Neural progenitor cell (in vitro differentiated cells): ENCODE measurements around the gene ITGA11. TPM values are rescaled to one million over a fixed set of nuclear protein-coding genes. Genes with fewer than 3 reads are reported as not detected.

Experiments
- DNase-seq: peaks from one replicate; pipeline ENCODE4 v3.0.0-alpha.2; 2016; ENCODE audit warnings: low spot score
- H2AFZ ChIP-seq: fragments of 200-600 bp; sonication (generic); replicated peaks from 2 replicates; pipeline ENCODE4 v1.6.1; 2016; ENCODE audit warnings: antibody characterized with exemption
- H3F3A ChIP-seq: fragments of 200-600 bp; sonication (generic); 2 replicates; pipeline ENCODE4 v1.6.1; 2016; ENCODE audit warnings: antibody characterized with exemption, low read depth
- H3K27ac ChIP-seq: fragments of 200-600 bp; sonication (generic); 2 replicates; pipeline ENCODE4 v1.5.1; 2016; ENCODE audit warnings: mild to moderate bottlenecking
- H3K27me3 ChIP-seq: fragments of 200-600 bp; sonication (generic); 2 replicates; pipeline ENCODE4 v1.6.1; 2016; ENCODE audit warnings: mild to moderate bottlenecking, moderate library complexity
- H3K36me3 ChIP-seq: fragments of 200-600 bp; sonication (generic); 2 replicates; pipeline ENCODE4 v1.5.1; 2016
- H3K4me1 ChIP-seq: fragments of 200-600 bp; sonication (generic); 2 replicates; pipeline ENCODE4 v1.6.1; 2016; ENCODE audit warnings: mixed run types
- H3K4me2 ChIP-seq: fragments of 200-600 bp; sonication (generic); 2 replicates; pipeline ENCODE4 v1.6.1; 2016
- H3K4me3 ChIP-seq: fragments of 200-600 bp; sonication (generic); 2 replicates; pipeline ENCODE4 v1.5.1; 2016
- H3K79me2 ChIP-seq: fragments of 200-600 bp; sonication (generic); 2 replicates; pipeline ENCODE4 v1.6.1; 2016; ENCODE audit warnings: low read depth
- H3K9ac ChIP-seq: fragments of 200-600 bp; sonication (generic); 2 replicates; pipeline ENCODE4 v1.6.1; 2016
- H3K9me3 ChIP-seq: fragments of 200-600 bp; sonication (generic); 2 replicates; pipeline ENCODE4 v1.5.1; 2016; ENCODE audit warnings: low read depth
- H4K20me1 ChIP-seq: fragments of 200-600 bp; sonication (generic); 2 replicates; pipeline ENCODE4 v1.6.1; 2016; ENCODE audit warnings: low read depth
- H3K27ac Mint-ChIP-seq: 3 replicates; pipeline ENCODE4 v1.8.0; 2021; ENCODE audit warnings: mixed read lengths
- H3K27me3 Mint-ChIP-seq: 2 replicates; pipeline ENCODE4 v1.8.0; 2022; ENCODE audit warnings: low read depth, mild to moderate bottlenecking, inconsistent platforms, moderate library complexity, mixed read lengths; ENCODE audit not compliant: insufficient read depth
- H3K36me3 Mint-ChIP-seq: 3 replicates; pipeline ENCODE4 v1.8.0; 2021; ENCODE audit warnings: mixed read lengths
- H3K4me1 Mint-ChIP-seq: 3 replicates; pipeline ENCODE4 v1.8.0; 2021; ENCODE audit warnings: mixed read lengths
- H3K4me3 Mint-ChIP-seq: 3 replicates; pipeline ENCODE4 v1.8.0; 2021; ENCODE audit warnings: mild to moderate bottlenecking, moderate library complexity, mixed read lengths
- H3K9me3 Mint-ChIP-seq: 3 replicates; pipeline ENCODE4 v1.8.0; 2020; ENCODE audit warnings: mixed read lengths
- EZH2 ChIP-seq: fragments of 200-600 bp; sonication (generic); IDR thresholded peaks from 2 replicates; pipeline ENCODE4 v1.6.1; 2017; ENCODE audit warnings: antibody characterized with exemption, mild to moderate bottlenecking, moderate library complexity
- EZH2phosphoT487 ChIP-seq: fragments of 200-600 bp; sonication (generic); IDR thresholded peaks from 2 replicates; pipeline ENCODE4 v1.6.1; 2017; ENCODE audit warnings: antibody characterized with exemption
- total RNA-seq: library from RNA; depleted of rRNA; stranded (reverse); fragments of >200 nt; gene quantifications from 2 replicates; pipeline ENCODE4 v1.2.3, GENCODE V29; 2015; ENCODE audit warnings: low replicate concordance
- TF ChIP-seq, protein P1 (sequence below): fragments of 200-600 bp; sonication (generic); IDR thresholded peaks from 2 replicates; pipeline ENCODE4 v1.5.1; 2017; ENCODE audit warnings: antibody characterized with exemption, mild to moderate bottlenecking

ITGA11 gene
- total RNA-seq, 1 donor from 2014 or later: not detected

DNA sequence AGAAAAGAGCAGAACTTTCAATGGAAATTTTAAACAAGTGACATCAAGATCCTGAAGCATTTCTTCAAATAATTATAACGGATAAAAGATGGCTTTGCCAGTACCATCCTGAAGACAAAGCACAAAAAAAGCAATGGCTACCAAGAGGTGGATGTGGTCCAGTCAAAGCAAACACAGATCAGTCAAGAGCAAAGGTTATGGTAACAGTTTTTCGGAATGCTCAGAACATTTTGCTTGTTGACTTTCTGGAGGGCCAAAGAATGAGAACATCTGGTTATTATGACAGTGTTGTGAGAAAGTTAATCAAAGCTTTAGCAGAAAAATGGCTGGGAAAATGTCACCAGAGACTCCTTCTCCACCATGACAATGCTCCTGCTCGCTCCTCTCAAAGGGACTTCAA is 122.9 kb downstream of the ITGA11 start:
- Histone ChIP-seq H3K79me2 (no peaks in the 10 kb centered on the region), H3K4me2 (no peak overlapping the region), H3K4me1 (peaks cover 25% of the 10 kb centered on the region), H3K27ac (no peak overlapping the region), H3K9me3 (no peaks in the 10 kb centered on the region), H3K4me3 (no peak overlapping the region), H4K20me1 (no peaks in the 10 kb centered on the region), H2AFZ (no peak overlapping the region), H3K36me3 (no peaks in the 10 kb centered on the region), H3K27me3 (no peaks in the 10 kb centered on the region), H3F3A (peaks cover 26% of the 10 kb centered on the region), H3K9ac (no peak overlapping the region)
- peaks cover 6% of the 10 kb centered on the region for H3K27me3 Mint-ChIP-seq
- no peaks in the 10 kb centered on the region for H3K9me3 Mint-ChIP-seq
- H3K27ac Mint-ChIP-seq: no peak overlapping the region
- no peaks in the 10 kb centered on the region for H3K36me3 Mint-ChIP-seq
- no peak for TF ChIP-seq EZH2phosphoT487
- TF ChIP-seq, protein P1, sequence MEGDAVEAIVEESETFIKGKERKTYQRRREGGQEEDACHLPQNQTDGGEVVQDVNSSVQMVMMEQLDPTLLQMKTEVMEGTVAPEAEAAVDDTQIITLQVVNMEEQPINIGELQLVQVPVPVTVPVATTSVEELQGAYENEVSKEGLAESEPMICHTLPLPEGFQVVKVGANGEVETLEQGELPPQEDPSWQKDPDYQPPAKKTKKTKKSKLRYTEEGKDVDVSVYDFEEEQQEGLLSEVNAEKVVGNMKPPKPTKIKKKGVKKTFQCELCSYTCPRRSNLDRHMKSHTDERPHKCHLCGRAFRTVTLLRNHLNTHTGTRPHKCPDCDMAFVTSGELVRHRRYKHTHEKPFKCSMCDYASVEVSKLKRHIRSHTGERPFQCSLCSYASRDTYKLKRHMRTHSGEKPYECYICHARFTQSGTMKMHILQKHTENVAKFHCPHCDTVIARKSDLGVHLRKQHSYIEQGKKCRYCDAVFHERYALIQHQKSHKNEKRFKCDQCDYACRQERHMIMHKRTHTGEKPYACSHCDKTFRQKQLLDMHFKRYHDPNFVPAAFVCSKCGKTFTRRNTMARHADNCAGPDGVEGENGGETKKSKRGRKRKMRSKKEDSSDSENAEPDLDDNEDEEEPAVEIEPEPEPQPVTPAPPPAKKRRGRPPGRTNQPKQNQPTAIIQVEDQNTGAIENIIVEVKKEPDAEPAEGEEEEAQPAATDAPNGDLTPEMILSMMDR: no peak
- TF ChIP-seq EZH2: no peak
- no peak overlapping the region for H3K4me3 Mint-ChIP-seq
- DNase-seq: no peak
- peaks cover 33% of the 10 kb centered on the region for H3K4me1 Mint-ChIP-seq

DNA sequence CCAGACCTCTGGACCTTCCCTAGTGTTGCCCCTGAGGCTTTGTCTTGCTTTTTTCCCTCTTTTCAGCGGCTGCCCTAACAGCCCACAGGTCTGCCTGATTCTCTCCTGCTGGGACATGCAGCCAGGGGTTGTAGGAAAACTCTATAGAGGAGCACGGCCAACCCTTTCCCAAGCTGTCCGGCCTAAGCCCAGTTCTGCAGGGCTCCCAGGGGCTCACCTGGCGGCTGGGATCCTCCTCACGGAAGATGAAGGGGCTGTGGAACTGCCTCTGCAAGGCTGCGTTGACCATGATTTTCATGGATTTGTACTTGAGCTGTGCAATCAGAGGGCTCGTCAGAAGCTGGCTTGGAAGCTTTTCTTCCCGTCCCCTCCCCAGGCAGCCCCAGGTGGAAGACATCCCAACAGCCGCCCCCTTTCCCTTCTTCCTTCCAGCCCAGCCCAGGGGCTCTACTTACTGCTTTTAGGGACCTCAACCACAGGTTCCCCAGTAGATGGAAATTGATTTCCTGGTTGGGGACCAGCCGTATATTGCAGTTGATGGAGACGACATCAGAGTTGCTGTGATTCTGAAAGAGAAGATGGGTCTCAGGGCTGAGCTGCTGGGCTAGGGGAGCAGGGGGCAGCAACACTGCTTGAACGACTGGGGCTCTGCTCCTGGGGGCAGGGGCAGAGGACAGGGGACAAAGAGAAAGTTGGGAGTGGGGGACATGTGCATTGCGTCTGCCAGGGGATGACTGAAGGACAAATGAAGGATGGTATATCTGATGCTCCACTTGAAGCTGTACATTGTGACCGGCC is 124.6 kb downstream of the ITGA11 start:
- H3K9me3 Mint-ChIP-seq: no peaks in the 10 kb centered on the region
- Histone ChIP-seq H3K9me3 (no peaks in the 10 kb centered on the region), H3K9ac (no peak overlapping the region), H3K27ac (no peak overlapping the region), H4K20me1 (no peaks in the 10 kb centered on the region), H3K4me1 (peaks cover 25% of the 10 kb centered on the region), H3K4me3 (no peak overlapping the region), H3K4me2 (peak overlapping the region; percentile 21), H3K36me3 (no peaks in the 10 kb centered on the region), H3F3A (peaks cover 26% of the 10 kb centered on the region), H2AFZ (peak overlapping the region; percentile 94), H3K27me3 (no peaks in the 10 kb centered on the region), H3K79me2 (no peaks in the 10 kb centered on the region)
- H3K27ac Mint-ChIP-seq: peak overlapping the region; percentile 64
- TF ChIP-seq, protein P1: no peak
- no peak for TF ChIP-seq EZH2
- no peak for TF ChIP-seq EZH2phosphoT487
- H3K27me3 Mint-ChIP-seq: peaks cover 8% of the 10 kb centered on the region
- H3K4me3 Mint-ChIP-seq: no peak overlapping the region
- peaks cover 23% of the 10 kb centered on the region for H3K4me1 Mint-ChIP-seq
- H3K36me3 Mint-ChIP-seq: no peaks in the 10 kb centered on the region
- DNase-seq: no peak

DNA sequence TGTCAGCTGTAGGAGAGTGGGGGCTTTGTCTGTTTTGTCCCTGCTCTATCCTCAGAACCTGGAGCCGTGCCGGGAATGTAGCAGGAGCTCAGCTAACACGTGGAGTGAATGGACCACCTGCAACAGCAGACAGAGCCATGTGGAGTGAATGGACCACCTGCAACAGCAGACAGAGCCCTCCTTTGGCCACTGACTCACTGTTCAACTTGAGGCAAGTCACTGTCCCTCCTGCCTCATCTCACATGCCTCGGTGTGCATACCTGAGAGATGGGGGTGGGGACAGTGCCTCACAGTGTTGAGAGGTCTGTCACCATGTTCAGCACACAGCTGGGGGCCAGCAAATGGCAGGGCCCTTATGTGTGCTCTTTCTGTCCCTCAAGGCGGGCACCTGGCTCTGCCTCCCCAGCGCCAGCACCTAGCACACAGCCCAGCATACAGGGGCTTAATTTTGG is 126.5 kb downstream of the ITGA11 start:
- H3K79me2 ChIP-seq: no peaks in the 10 kb centered on the region
- no peak overlapping the region for H3K4me3 ChIP-seq
- H3K27me3 Mint-ChIP-seq: peaks cover 4% of the 10 kb centered on the region
- no peaks in the 10 kb centered on the region for H3K9me3 ChIP-seq
- no peaks in the 10 kb centered on the region for H3K36me3 ChIP-seq
- no peaks in the 10 kb centered on the region for H3K9me3 Mint-ChIP-seq
- H3K4me1 ChIP-seq: peaks cover 23% of the 10 kb centered on the region
- H3K27ac ChIP-seq: no peak overlapping the region
- H2AFZ ChIP-seq: no peak overlapping the region
- H3K4me1 Mint-ChIP-seq: peaks cover 23% of the 10 kb centered on the region
- no peaks in the 10 kb centered on the region for H3K27me3 ChIP-seq
- H3K9ac ChIP-seq: no peak overlapping the region
- DNase-seq: no peak
- H3K4me2 ChIP-seq: no peak overlapping the region
- H3K4me3 Mint-ChIP-seq: no peak overlapping the region
- H4K20me1 ChIP-seq: no peaks in the 10 kb centered on the region
- H3K36me3 Mint-ChIP-seq: no peaks in the 10 kb centered on the region
- H3F3A ChIP-seq: peaks cover 25% of the 10 kb centered on the region
- no peak overlapping the region for H3K27ac Mint-ChIP-seq
- TF ChIP-seq, protein P1: no peak
- TF ChIP-seq EZH2 (no peak), EZH2phosphoT487 (no peak)
